GM21423 (cell line): ENCODE measurements around the gene NCBP3.

ENCODE experiments used
- ATAC-seq: cut with Tn5 transposase; IDR thresholded peaks from one replicate; pipeline ENCODE4 v1.9.1; 2021; ENCODE audit warnings: mild to moderate bottlenecking, moderate library complexity; ENCODE audit not compliant: unreplicated experiment

NCBP3 gene

DNA sequence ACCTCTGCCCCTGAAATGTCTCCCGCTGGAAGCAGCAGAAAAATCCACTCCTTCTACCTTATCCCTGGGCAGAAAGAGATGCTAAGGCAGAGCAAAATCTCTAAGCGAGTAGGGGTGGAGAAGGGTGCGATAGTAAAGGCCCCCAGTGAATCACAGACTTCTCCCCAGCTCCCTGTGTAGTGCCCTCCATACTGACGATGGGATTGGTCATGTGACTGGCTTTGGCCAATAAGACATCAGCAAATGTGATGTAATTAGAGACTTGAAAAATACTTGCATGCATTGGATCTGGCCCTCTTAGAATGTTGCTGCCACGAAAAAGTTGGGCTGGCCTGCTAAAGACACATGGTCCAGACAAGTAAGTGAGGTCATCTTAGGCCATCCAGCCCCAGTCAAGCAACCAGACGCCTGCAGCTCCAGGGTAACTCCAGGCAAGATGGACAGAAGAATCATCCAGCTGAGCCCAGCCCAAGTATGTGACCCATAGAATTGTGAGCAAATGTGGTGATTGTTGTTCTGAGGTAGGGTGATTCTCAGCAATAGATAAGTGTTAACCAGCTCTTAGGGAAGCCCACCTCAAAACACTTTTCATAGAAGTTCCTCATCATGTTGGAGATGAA, 86.3 kb downstream of the NCBP3 start:
- no peak for ATAC-seq

- no peak for ATAC-seq
Observed at GRCh38 chr17:3755335-3756030, 90.6 kb downstream of the NCBP3 start.

- peak; percentile 60 for ATAC-seq
Observed at GRCh38 chr17:3754458-3755334, 91.3 kb downstream of the NCBP3 start.

GRCh38 chr17:3754066-3754457, 92.0 kb downstream of the NCBP3 start:
- ATAC-seq = no peak

DNA sequence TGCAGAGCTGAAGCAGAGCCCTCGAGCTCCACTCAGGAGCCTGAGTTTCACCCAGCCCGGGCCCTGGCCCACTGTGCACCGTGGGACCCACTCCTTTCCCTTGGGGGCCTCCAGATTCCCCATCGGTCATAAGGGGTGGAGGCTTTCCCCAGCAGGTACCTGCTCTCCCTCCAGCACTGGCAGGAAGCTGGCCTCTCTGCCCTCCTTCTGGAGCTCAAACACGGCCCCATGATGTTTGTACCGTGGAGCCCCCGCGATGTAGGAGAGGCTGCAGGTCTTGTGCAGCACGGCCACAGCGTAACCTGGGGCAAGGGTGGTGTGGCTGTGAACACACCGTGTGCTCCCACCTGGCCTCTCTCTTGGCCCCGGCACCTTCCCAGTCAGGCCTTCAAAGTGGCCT, 92.4 kb downstream of the NCBP3 start:
- no peak for ATAC-seq
